ENCODE measurements around the gene CPPED1. TPM values are rescaled to one million over a fixed set of nuclear protein-coding genes. Genes with fewer than 3 reads are reported as not detected.
"Not testable (repeated sequence)": the region's sequence is repeated elsewhere in the genome, so short reads cannot be mapped to it uniquely, and the experiment has no call there.

CPPED1 gene
- total RNA-seq, 1 donor from 2014 or later: 7.7 TPM

DNA sequence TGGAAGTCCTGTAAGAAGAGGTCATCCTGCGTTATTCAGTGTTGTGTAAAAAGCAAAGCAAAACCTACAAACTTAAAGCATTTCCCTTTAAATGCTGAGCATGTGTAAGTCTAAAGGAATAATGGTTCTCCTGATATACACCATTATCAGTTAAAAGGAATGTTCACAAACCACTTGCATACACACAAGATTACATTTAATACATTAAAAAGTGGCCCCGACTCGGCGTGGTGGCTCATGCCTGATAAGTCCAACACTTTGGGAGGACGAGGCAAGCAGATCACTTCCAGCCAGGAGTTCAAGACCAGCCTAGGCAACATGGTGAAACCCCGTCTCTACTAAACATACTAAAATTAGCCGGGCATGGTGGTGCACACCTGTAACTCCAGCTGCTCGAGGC is 30.5 kb downstream of the CPPED1 start:
- peaks cover 12% of the 10 kb centered on the region for H3K36me3 Mint-ChIP-seq

DNA sequence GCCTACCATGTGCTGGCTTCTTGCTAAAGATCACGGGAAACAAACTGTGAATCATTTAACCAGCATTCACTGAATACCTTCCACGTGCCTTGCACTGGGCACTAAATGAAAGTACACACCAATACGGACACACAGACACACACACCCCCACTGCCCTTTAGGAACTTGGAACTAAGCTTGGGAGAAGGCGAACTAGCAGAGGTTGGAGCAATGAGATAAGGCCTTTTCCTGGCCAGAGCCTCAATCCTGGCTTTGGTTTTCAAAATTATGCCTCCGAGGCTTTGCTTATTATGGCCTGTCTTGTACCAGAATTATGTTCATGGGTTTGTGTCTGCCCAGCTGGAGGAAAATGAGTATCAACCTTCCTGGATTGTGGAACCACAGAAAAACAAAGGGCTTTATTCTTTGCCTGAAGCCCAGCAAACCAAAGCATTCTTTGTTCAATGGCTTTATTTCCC is 32.3 kb downstream of the CPPED1 start:
- no peak overlapping the region for H3K27ac Mint-ChIP-seq
- TF ChIP-seq, protein P1, sequence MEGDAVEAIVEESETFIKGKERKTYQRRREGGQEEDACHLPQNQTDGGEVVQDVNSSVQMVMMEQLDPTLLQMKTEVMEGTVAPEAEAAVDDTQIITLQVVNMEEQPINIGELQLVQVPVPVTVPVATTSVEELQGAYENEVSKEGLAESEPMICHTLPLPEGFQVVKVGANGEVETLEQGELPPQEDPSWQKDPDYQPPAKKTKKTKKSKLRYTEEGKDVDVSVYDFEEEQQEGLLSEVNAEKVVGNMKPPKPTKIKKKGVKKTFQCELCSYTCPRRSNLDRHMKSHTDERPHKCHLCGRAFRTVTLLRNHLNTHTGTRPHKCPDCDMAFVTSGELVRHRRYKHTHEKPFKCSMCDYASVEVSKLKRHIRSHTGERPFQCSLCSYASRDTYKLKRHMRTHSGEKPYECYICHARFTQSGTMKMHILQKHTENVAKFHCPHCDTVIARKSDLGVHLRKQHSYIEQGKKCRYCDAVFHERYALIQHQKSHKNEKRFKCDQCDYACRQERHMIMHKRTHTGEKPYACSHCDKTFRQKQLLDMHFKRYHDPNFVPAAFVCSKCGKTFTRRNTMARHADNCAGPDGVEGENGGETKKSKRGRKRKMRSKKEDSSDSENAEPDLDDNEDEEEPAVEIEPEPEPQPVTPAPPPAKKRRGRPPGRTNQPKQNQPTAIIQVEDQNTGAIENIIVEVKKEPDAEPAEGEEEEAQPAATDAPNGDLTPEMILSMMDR (IDR thresholded peaks at IDR 0.05; ENCODE audit: unreplicated experiment): no peak
- H3K4me1 Mint-ChIP-seq: no peaks in the 10 kb centered on the region
- no peaks in the 10 kb centered on the region for H3K9me3 Mint-ChIP-seq
- no peak overlapping the region for H3K4me3 Mint-ChIP-seq
- no peaks in the 10 kb centered on the region for H3K27me3 Mint-ChIP-seq (ENCODE audit: low read depth)
- H3K36me3 Mint-ChIP-seq: peaks cover 9% of the 10 kb centered on the region
- DNase-seq (ENCODE audit: low spot score in 2 of 2, unreplicated experiment in 2 of 2): no peak

More for the DNA sequence above, 30.5 kb downstream of the CPPED1 start:
- Mint-ChIP-seq H3K4me3 (no peak overlapping the region), H3K27me3 (ENCODE audit: low read depth) (no peaks in the 10 kb centered on the region), H3K27ac (no peak overlapping the region), H3K4me1 (no peaks in the 10 kb centered on the region), H3K9me3 (no peaks in the 10 kb centered on the region)
- no peak for DNase-seq (ENCODE audit: low spot score in 2 of 2, unreplicated experiment in 2 of 2)
- TF ChIP-seq, protein P1 (IDR thresholded peaks at IDR 0.05; ENCODE audit: unreplicated experiment): no peak

DNA sequence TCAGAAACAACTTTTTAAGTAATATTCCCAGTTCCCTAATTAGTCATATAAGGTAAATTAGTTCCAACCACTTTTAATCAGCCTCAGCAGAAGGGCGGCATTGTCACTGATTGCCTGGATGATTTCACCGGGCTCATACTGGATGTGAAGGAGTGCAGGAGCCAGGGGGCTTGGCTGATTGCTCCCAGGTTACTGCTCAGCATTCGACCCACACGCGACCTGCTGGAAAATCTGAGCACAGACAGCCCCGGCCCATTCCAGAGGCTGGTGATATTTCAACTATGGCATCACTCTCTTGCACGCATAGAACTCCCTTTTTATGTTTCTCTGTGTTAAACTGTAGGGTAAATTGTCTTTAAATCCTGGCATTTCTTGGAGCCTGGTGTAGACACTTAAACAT is 34.2 kb downstream of the CPPED1 start:
- no peak for DNase-seq (ENCODE audit: low spot score in 2 of 2, unreplicated experiment in 2 of 2)
- peaks cover 6% of the 10 kb centered on the region for H3K4me1 Mint-ChIP-seq
- H3K4me3 Mint-ChIP-seq: no peak overlapping the region
- no peaks in the 10 kb centered on the region for H3K27me3 Mint-ChIP-seq (ENCODE audit: low read depth)
- peaks cover 2% of the 10 kb centered on the region for H3K36me3 Mint-ChIP-seq
- TF ChIP-seq, protein P1 (IDR thresholded peaks at IDR 0.05; ENCODE audit: unreplicated experiment): no peak
- no peaks in the 10 kb centered on the region for H3K9me3 Mint-ChIP-seq
- H3K27ac Mint-ChIP-seq: no peak overlapping the region

DNA sequence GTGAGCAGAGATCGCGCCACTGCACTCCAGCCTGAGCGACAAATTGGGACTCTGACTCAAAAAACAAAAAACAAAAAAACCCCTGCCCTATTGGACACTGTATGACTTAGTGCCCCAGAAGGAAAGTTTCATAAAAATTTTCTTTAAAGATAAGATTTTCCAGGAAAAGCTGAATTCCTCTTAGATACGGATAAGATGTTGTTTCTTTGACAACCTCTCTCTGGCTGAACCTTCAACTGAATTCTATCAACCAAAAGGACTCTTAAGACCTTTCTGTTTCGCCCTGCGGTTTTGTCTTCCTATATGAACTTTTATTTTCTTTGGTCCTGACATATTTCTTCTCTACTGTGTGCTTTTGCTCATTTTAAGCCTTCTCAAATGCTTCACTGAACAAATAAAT is 35.8 kb downstream of the CPPED1 start:
- TF ChIP-seq, protein P1 (IDR thresholded peaks at IDR 0.05; ENCODE audit: unreplicated experiment): no peak
- Mint-ChIP-seq H3K4me3 (no peak overlapping the region), H3K9me3 (no peaks in the 10 kb centered on the region), H3K27ac (no peak overlapping the region), H3K27me3 (ENCODE audit: low read depth) (no peaks in the 10 kb centered on the region), H3K36me3 (no peaks in the 10 kb centered on the region), H3K4me1 (peaks cover 10% of the 10 kb centered on the region)
- no peak for DNase-seq (ENCODE audit: low spot score in 2 of 2, unreplicated experiment in 2 of 2)

DNA sequence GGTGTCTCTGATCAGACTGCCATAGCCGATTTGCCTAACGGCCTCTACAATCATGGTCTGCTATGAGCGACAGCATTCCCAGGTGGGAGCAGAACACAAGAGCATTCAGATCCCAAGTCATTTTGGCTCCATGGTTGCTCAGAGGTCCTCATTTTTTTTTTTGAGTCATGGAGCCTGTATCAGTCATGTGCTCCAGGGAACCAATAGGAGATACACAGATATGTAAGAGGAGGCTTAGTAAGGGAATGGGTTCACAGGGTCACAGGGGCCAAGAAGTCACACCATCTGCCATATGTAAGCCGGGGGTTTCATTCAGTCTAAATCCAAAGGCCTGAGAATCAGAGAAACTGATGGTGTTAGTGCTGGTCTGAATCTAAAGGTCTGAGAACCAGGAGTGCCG is 36.8 kb downstream of the CPPED1 start:
- Mint-ChIP-seq H3K27ac (no peak overlapping the region), H3K4me1 (peaks cover 12% of the 10 kb centered on the region), H3K27me3 (ENCODE audit: low read depth) (no peaks in the 10 kb centered on the region), H3K4me3 (no peak overlapping the region), H3K36me3 (no peaks in the 10 kb centered on the region), H3K9me3 (no peaks in the 10 kb centered on the region)
- TF ChIP-seq, protein P1 (IDR thresholded peaks at IDR 0.05; ENCODE audit: unreplicated experiment): no peak
- DNase-seq (ENCODE audit: low spot score in 2 of 2, unreplicated experiment in 2 of 2): no peak

DNA sequence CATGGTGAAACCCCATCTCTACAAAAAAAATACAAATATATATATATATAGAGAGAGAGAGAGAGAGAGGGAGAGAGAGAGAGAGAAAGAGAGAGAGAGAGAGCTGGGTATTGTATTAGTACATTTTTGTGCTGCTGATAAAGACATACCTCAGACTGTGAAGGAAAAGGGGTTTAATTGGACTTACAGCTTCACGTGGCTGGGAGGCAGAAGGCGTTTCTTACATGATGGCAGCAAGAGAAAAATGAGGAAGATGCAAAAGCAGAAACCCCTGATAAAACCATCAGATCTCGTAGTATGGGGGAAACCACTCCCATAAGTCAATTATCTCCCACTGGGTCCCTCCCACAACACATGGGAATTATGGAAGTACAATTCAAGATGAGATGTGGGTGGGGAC is 37.5 kb downstream of the CPPED1 start:
- not testable (repeated sequence) for DNase-seq (ENCODE audit: low spot score in 2 of 2, unreplicated experiment in 2 of 2); H3K4me3 Mint-ChIP-seq; H3K27ac Mint-ChIP-seq; H3K9me3 Mint-ChIP-seq; H3K27me3 Mint-ChIP-seq (ENCODE audit: low read depth); H3K36me3 Mint-ChIP-seq
- peaks cover 12% of the 10 kb centered on the region for H3K4me1 Mint-ChIP-seq

Measured in mesothelial cell of epicardium (in vitro differentiated cells).